Keratinocyte (primary cell): ENCODE results near the gene MEIS2. TPM values are rescaled to one million over a fixed set of nuclear protein-coding genes. Genes with fewer than 3 reads are reported as not detected.
A peak's percentile ranks its signal among the peaks of the same experiment; 100 is the strongest.

Experiments
- DNase-seq: peaks from one replicate; pipeline ENCODE4 v3.0.0-alpha.2; 2011; ENCODE audit warnings: low read depth, missing footprints, low spot score
- FAIRE-seq: peaks from 2 replicates; lab custom pipeline; 2011; peaks lifted over from hg19 to GRCh38; lab: Jason Lieb, UNC
- H2AFZ ChIP-seq: 2 replicates; pipeline ENCODE4 v1.6.0; 2012; ENCODE audit warnings: low read length, control low read depth, inconsistent platforms; ENCODE audit not compliant: control insufficient read depth
- H3K27ac ChIP-seq: 2 replicates; pipeline ENCODE4 v1.5.1; 2011; ENCODE audit warnings: low read length; ENCODE audit not compliant: control insufficient read depth, insufficient read depth
- H3K27me3 ChIP-seq: 3 replicates; pipeline ENCODE4 v1.6.0; 2011; ENCODE audit warnings: low read length; ENCODE audit not compliant: control insufficient read depth, insufficient read depth; ENCODE audit errors: extremely low read depth
- H3K36me3 ChIP-seq, 2 experiments: 2 replicates in 1 of 2; 3 replicates in 1 of 2; pipeline ENCODE4 v1.5.1; 2011; ENCODE audit warnings: low read length in 2 of 2, mild to moderate bottlenecking in 1 of 2; ENCODE audit not compliant: control insufficient read depth in 2 of 2, insufficient read depth in 2 of 2; ENCODE audit errors: extremely low read depth in 1 of 2
- H3K4me1 ChIP-seq: 3 replicates; pipeline ENCODE4 v1.5.1; 2011; ENCODE audit warnings: low read length; ENCODE audit not compliant: control insufficient read depth, insufficient read depth; ENCODE audit errors: extremely low read depth
- H3K4me2 ChIP-seq: 3 replicates; pipeline ENCODE4 v1.6.0; 2011; ENCODE audit warnings: low read depth, low read length; ENCODE audit not compliant: control insufficient read depth, insufficient read depth; ENCODE audit errors: extremely low read depth
- H3K4me3 ChIP-seq, 3 experiments: fragments of 200-600 bp in 1 of 3; sonication (generic) in 1 of 3; 2 replicates in 2 of 3; 3 replicates in 1 of 3; pipeline ENCODE4 v1.5.1; 2011 to 2016; ENCODE audit warnings: low read length in 3 of 3, mild to moderate bottlenecking in 3 of 3, control low read depth in 2 of 3, inconsistent platforms in 1 of 3, low read depth in 1 of 3, mixed read lengths in 1 of 3, mixed run types in 1 of 3, moderate library complexity in 1 of 3; ENCODE audit not compliant: control insufficient read depth in 2 of 3, insufficient read depth in 2 of 3; ENCODE audit errors: extremely low read depth in 1 of 3
- H3K79me2 ChIP-seq: 2 replicates; pipeline ENCODE4 v1.6.0; 2012; ENCODE audit warnings: low read length; ENCODE audit not compliant: control insufficient read depth, insufficient read depth
- H3K9ac ChIP-seq: 3 replicates; pipeline ENCODE4 v1.6.0; 2011; ENCODE audit warnings: low read length; ENCODE audit not compliant: control insufficient read depth, insufficient read depth; ENCODE audit errors: extremely low read depth
- H3K9me1 ChIP-seq: 3 replicates; pipeline ENCODE4 v1.6.0; 2011; ENCODE audit warnings: low read length; ENCODE audit not compliant: control insufficient read depth, insufficient read depth; ENCODE audit errors: extremely low read depth
- H3K9me3 ChIP-seq: 2 replicates; pipeline ENCODE4 v1.5.1; 2012; ENCODE audit warnings: low read depth, low read length; ENCODE audit not compliant: control insufficient read depth
- H4K20me1 ChIP-seq: 3 replicates; pipeline ENCODE4 v1.6.0; 2011; ENCODE audit warnings: low read length; ENCODE audit not compliant: control insufficient read depth, insufficient read depth; ENCODE audit errors: extremely low read depth
- CTCF ChIP-seq, 3 experiments: IDR thresholded peaks in 1 of 3; conservative IDR thresholded peaks in 1 of 3; optimal IDR thresholded peaks in 1 of 3; 2 replicates in 2 of 3; 3 replicates in 1 of 3; pipeline versions ENCODE3 to v1.5.1; 2011; ENCODE audit warnings: low read length in 3 of 3, mild to moderate bottlenecking in 3 of 3, moderate library complexity in 2 of 3, control low read depth in 1 of 3, inconsistent platforms in 1 of 3; ENCODE audit not compliant: insufficient read depth in 2 of 3; ENCODE audit errors: extremely low read depth in 1 of 3
- EZH2 ChIP-seq: IDR thresholded peaks from one replicate; pipeline ENCODE4 v1.6.1; 2012; ENCODE audit warnings: inconsistent platforms, mild to moderate bottlenecking, low read length, moderate library complexity
- dilution Hi-C: fragments of 300-500 bp; cut with MboI; formaldehyde crosslinking; loops from one replicate; pipeline ENCODE4 v1.7.0; 2020; ENCODE audit warnings: low sequenced_read_pairs; ENCODE audit not compliant: extremely low pct_ligation_motif_present
- polyA plus RNA-seq, 5 experiments: library from polyadenylated mRNA; depleted of rRNA in 3 of 5; stranded (reverse) in 3 of 5; stranded (forward) in 1 of 5; unstranded in 1 of 5; fragments of >200 nt; gene quantifications; 1 replicate in 1 of 5; 2 replicates in 3 of 5; 3 replicates in 1 of 5; pipeline versions ENCODE4 v1.2.1 to v1.2.3, GENCODE V29; 2011 to 2012; ENCODE audit warnings: missing spikeins in 2 of 5, low read depth in 1 of 5, low replicate concordance in 1 of 5

The MEIS2 gene
- polyA plus RNA-seq, 1 donor (not counting 4 experiments of a cell fraction or from before 2014, with no cell fraction given), result 11.4 TPM

DNA sequence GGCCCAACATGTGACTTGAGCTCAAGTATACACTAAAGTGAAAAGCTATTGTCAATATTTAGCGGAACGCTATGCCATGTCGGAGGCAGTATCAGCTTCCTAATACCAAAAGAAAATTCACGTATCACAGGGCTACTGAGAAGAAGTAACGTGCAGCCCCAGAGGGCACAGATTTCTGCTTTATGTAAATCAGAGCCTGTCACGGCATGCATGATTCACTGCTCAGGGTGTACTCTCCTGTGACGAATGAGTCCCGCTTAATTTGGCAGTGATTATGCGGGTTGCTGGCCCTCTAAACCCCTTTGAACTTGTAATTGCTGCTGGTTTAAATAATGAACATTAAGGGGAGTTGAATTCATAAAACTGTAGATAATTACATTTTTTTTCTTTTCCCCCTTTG is 85.3 kb downstream of the MEIS2 start:
- Histone ChIP-seq H3K27ac (peak overlapping the region; percentile 45), H3K4me2 (peak overlapping the region; percentile 66), H3K4me1 (peaks cover 16% of the 10 kb centered on the region), H3K79me2 (no peaks in the 10 kb centered on the region), H3K4me3 (peak overlapping the region in 2 of 3 experiments; percentile 21 to 32), H3K27me3 (no peaks in the 10 kb centered on the region), H3K9ac (peak overlapping the region; percentile 24), H3K9me3 (no peaks in the 10 kb centered on the region), H4K20me1 (no peaks in the 10 kb centered on the region), H3K36me3 (no peaks in the 10 kb centered on the region), H3K9me1 (no peaks in the 10 kb centered on the region), H2AFZ (no peak overlapping the region)
- dilution Hi-C loops, result no loop called here
- DNase-seq (peak; percentile 7), FAIRE-seq (peak; percentile 83)
- no peak for TF ChIP-seq EZH2
- no peak for TF ChIP-seq CTCF (optimal IDR thresholded peaks at IDR 0.05 in 1 of 3, IDR thresholded peaks at IDR 0.05 in 1 of 3, conservative IDR thresholded peaks at IDR 0.05 in 1 of 3; ENCODE audit: extremely low read depth in 1 of 3, insufficient read depth in 2 of 3, low read length in 3 of 3)

DNA sequence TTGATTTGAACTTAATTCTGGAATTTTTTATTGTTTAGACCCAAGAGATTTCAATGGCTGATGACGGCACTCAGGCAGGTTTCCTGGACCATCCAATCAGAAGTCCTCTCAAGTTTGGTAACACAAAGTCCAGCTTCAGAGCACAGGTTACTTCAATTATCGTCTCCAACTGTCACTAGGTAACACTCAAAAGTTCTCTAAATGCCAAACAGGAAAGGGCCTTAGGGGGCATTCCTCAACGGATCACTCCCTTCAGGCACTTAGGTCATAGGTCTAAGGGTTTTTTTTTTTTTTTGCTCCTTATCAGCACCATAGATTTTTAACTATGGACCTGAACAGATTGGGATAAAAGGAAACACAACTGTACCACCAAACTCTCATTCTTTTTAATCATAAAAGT is 85.8 kb downstream of the MEIS2 start:
- dilution Hi-C loops, result no loop called here
- H3K9ac ChIP-seq, result peak overlapping the region; percentile 24
- H3K79me2 ChIP-seq, result no peaks in the 10 kb centered on the region
- no peaks in the 10 kb centered on the region for H3K36me3 ChIP-seq
- DNase-seq (no peak), FAIRE-seq (no peak)
- H2AFZ ChIP-seq, result peak overlapping the region; percentile 14
- no peak for TF ChIP-seq EZH2
- H4K20me1 ChIP-seq, result no peaks in the 10 kb centered on the region
- no peaks in the 10 kb centered on the region for H3K27me3 ChIP-seq
- H3K9me3 ChIP-seq, result no peaks in the 10 kb centered on the region
- peak overlapping the region in 2 of 3 experiments; percentile 21 for H3K4me3 ChIP-seq
- H3K4me1 ChIP-seq, result peaks cover 16% of the 10 kb centered on the region
- H3K4me2 ChIP-seq, result peak overlapping the region; percentile 66
- H3K9me1 ChIP-seq, result no peaks in the 10 kb centered on the region
- H3K27ac ChIP-seq, result peak overlapping the region; percentile 45

GRCh38 chr15:37014137-37014536 is 86.2 kb downstream of the MEIS2 start:
- Histone ChIP-seq H3K4me1 (peaks cover 16% of the 10 kb centered on the region), H3K9ac (no peak overlapping the region), H3K79me2 (no peaks in the 10 kb centered on the region), H3K27ac (no peak overlapping the region), H3K4me3 (no peak overlapping the region), H3K4me2 (no peak overlapping the region), H3K36me3 (no peaks in the 10 kb centered on the region), H3K27me3 (no peaks in the 10 kb centered on the region), H3K9me1 (no peaks in the 10 kb centered on the region), H3K9me3 (no peaks in the 10 kb centered on the region), H4K20me1 (no peaks in the 10 kb centered on the region), H2AFZ (no peak overlapping the region)
- dilution Hi-C loops, result no loop called here
- DNase-seq (no peak), FAIRE-seq (no peak)
- TF ChIP-seq CTCF (optimal IDR thresholded peaks at IDR 0.05 in 1 of 3, IDR thresholded peaks at IDR 0.05 in 1 of 3, conservative IDR thresholded peaks at IDR 0.05 in 1 of 3; ENCODE audit: extremely low read depth in 1 of 3, insufficient read depth in 2 of 3, low read length in 3 of 3) (no peak), EZH2 (no peak)
